Endothelial cell of hepatic sinusoid (primary cell): ENCODE results near the gene C2orf76.

Experiments
- in situ Hi-C: cut with HindIII; loops from 2 replicates; pipeline ENCODE4 v1.10.0; 2017; ENCODE audit warnings: low sequenced_read_pairs

C2orf76 gene

DNA sequence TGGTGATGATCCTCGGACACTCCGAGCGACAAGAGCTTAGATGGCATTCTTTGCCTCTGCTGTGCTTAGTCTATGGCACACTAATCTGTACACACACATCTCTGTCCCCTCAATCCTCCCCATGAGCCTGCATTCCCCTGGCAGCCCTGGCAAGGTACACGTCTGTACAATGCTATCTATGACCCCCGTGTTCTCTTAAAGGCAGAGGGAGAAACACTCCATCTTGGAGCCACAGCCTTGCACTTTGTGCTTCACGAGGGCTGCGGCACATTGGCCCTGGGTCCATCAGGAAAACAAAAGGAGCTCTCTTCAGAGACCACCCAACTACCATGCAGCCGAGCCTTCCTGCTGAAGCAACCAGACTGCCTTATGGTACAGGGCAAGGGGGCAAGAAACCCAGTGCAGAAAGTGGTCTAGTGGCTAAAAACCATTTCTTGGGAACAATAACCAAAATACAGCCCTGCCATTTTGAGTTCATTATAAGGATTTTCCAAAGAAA, 100.5 kb downstream of the C2orf76 start:
- in situ Hi-C loops: no loop called here

DNA sequence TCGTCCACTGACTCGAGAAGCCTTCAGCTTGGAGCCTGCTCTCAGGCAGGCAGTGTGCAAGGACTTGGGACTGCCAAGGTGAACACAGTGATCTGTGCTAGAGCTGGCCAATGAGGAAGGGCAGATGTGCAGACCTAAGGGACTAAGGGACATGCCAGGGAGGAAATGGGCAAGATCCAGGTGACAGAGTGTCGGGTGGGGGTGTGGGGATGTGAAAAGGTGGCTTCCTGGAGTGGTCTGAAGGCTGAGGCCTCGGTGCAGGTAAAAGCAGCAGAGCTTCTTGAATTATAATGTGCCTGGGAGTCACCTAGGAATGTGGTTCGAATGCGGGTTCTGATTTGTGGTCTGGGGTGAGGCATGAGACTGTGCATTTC, 101.0 kb downstream of the C2orf76 start:
- in situ Hi-C loops: no loop called here

DNA sequence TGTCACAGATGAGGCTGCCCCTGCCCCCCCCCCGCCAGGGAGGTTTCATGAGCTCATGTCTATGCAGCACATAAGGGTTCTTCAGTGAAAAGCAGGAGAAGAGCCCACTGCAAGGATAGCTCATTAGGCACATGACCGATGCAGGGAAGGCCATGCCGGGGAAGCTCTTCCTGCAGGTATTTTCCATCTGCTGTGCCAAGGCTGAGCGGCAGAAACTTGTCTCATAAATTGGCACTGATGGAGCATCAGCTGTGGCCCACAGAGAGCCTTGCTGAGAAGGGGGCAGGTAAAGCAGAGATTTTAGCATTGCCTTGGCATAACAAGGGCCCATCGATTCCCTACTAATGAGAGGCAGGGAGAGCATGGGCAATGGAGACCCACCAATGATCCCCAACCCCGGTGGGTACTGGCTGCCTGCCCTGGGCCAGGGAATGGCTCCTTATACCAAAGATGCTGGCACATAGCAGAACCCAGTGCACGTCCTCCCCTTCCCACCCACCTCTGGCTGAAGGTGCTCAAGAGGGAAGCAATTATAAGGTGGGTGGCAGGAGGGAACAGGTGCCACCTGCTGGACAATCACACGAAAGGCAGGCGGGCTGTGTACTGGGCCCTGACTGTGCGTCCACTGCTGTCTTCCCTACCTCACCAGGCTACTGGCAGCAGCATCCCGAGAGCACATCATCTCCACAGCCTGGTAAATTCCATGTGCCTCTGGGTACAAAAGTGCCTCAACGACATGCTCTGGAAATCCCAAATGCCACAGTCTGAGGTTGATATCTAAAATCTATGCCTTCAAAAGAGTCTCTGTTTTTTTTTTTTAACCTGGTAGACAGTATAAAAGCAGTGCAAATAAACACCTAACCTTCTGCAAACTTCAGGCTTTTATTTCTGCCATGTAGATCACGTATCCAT, 101.6 kb downstream of the C2orf76 start:
- in situ Hi-C loops: no loop called here

DNA sequence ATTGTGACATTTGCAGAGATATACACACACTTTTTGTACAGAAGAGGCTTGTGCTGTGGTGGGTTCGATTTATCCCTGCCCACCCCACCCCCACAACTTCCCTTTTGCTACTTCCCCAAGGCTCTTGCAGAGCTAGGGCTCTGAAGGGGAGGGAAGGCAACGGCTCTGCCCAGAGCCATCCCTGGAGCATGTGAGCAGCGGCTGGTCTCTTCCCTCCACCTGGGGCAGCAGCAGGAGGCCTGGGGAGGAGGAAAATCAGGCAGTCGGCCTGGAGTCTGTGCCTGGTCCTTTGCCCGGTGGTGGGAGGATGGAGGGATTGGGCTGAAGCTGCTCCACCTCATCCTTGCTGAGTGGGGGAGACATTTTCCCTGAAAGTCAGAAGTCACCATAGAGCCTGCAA, 103.0 kb downstream of the C2orf76 start:
- in situ Hi-C loops: no loop called here

DNA sequence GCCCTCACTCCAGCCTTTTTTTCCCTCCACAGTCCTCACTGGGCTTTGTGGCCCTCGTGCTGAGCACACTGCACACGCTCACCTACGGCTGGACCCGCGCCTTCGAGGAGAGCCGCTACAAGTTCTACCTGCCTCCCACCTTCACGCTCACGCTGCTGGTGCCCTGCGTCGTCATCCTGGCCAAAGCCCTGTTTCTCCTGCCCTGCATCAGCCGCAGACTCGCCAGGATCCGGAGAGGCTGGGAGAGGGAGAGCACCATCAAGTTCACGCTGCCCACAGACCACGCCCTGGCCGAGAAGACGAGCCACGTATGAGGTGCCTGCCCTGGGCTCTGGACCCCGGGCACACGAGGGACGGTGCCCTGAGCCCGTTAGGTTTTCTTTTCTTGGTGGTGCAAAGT, 103.6 kb downstream of the C2orf76 start:
- in situ Hi-C loops: no loop called here

DNA sequence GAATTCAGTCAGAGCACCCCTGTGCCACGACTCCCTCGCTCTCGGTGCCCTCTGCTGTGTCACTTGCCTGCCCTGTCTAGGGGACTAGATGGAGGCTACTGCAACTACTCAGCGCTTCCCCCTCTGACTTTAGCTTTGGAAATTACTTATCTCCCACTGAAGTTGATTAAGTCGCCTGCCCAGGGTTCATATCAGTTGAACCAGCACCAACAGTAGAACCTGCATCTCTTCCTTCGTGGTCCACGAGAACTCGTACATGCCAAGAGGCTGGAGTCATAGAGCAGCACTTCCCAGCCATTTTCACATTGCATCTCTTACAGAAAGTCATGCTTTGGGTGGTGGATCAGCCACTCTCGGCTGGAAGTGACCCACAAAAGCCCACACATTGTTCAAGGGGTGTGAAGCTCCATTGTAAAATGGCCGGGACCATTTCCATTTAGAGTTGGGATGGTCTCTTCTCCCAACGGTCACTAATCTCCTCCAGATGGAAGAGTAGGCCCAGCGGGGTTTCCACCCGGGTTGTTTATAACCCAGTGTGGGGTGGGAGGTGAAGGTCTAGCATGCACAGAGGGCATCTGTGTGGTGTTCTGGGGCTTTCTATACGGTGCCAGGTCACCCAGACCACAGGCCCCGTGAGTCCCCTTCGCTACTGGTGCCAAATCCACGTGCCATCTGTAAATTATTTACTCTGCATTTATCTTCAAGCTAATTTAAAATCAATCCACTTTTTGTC, 105.0 kb downstream of the C2orf76 start:
- in situ Hi-C loops: no loop called here

DNA sequence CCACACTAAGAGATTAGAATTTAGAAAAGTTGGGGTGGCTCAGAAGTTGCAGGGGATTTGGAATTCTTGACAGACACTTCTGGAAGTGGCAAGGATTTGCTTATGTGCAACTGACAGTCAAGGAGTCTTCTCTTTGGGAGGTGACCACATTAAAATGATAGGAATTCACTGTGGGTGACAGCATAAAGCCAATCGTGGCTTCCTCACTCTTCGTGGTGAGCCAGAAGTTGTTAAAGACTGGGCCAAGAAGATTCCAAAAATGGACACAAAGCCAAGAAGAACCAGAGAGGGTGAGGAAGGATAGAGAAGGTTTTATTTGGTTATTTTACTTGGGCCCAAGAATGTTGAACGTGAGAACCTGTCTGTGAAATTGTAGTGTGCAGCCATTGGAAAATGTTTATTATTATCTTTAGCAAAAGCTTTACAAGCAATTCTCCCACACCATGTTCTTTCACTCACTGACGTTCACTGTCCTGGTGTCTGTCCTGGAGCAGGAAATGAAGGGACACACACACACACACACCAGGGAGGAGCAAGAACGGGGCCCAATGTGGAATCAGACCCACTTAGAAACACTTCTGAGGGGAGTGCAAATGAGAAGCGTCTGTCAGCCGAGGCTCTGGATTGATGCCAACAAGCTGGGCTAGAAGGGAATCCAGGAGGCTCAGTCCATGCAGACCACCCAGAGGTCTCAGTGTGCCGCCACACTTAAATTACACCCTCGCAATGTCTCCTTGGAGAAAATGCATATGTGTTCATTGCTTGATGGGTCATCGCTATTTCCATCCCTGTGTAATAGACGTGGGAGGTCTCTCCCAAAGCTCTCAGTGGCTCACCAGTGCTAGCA, 105.8 kb downstream of the C2orf76 start:
- in situ Hi-C loops: no loop called here

DNA sequence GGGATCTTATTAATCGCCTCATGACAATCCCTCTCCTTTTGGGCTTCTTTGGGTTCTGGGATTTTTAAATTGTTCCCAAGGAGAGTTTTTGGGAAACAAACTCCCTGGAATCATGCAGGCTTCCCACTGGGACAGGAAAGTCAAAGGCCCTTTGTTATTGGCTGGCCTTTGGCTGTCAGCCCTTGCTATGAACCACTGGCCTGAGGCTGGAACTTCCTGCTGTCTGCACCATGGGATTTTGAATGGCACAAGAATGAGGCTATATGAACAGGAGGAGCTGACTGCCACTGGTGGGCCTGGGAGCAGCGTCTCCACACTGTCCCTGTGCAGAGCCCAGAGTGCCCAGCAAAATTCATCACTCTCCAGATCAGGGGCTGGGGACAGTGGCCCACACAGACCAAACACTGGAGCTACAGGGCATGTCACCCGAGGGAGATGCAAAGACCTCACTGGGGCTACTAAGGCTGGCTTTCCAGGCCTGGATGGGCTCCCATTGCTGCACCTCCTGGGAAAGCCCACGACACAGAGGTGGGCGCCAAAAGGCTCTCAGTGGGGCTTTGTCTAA, 107.3 kb downstream of the C2orf76 start:
- in situ Hi-C loops: loop anchor here (5.0 kb wide), 1 partner anchor 92 kb away; no protein-coding TSS in a partner anchor

DNA sequence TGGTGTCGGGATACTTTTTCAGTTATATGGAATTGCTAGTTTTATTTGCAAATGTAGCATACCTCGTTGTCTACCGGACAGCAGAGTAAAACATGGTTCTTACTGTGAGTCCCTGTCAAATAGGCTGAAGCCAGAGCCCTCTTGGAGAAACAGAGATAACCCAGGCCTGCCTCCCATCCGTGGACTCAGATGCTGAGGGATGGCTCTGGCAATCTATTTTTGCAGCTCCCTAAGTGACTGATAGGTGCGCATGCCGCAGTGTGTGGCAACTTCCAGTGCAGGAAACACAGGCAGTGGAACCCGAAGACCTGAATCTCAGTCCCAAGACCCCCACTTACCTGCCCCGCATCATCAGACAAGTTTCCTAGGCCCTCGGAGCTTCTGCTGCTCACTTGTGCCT, 109.4 kb downstream of the C2orf76 start:
- in situ Hi-C loops: loop anchor here (5.0 kb wide), 1 partner anchor 90 kb away; no protein-coding TSS in a partner anchor

DNA sequence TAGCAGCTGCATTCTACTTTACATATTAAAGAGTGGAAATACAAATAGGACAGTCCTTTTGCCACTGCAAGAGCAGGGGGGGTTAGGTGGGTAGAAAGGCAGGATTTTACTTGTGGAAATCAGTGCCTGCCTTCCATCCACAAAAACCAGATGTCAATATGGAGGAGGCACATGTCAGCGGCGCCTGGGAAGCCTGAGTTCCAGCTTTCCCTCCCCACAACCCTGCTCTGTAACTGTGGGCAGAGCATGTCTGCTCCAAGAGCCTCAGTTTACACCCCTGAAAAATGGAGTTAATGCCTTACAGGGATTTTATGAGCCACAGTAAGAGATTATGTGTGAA, 110.1 kb downstream of the C2orf76 start:
- in situ Hi-C loops: loop anchor here (5.0 kb wide), 1 partner anchor 89 kb away; no protein-coding TSS in a partner anchor

DNA sequence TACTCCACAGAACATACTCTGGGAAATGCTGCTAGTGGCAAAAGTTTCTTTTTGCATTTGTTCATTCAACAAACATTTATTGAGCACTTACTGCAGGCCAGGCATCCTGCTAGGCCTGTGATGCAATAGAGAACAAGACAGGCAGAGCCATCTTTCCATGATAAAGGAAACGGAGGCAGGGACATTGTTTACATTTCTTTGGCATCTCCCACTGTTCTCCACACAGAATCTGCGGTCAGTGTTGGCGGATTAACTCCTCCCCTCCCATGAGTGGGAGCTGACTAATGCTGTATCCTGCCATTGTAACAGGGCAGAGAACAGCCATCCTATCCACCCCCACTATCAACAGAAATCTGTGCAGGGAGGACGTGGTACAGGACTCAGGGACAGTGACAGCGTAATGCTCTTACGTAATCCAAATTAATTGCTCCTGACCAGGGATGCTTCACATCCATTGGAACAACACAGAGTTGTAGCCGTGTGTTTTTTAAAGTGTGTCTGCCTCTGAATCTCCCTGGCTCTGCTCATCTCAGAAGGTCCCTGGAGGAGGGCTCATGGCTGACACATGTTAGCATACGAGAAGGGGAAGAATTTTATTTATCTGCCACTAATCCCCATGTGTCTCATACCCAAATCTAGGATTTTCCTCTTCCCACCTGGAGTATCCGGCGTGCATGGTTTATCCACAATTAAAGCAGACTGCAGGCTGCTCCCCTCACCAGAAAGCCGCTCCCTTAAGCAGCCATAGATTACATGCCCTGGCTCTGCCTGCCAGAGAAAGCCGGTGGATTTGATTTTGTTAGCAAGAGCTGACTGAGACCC, 110.7 kb downstream of the C2orf76 start:
- in situ Hi-C loops: loop anchor here (5.0 kb wide), 1 partner anchor 89 kb away; no protein-coding TSS in a partner anchor

DNA sequence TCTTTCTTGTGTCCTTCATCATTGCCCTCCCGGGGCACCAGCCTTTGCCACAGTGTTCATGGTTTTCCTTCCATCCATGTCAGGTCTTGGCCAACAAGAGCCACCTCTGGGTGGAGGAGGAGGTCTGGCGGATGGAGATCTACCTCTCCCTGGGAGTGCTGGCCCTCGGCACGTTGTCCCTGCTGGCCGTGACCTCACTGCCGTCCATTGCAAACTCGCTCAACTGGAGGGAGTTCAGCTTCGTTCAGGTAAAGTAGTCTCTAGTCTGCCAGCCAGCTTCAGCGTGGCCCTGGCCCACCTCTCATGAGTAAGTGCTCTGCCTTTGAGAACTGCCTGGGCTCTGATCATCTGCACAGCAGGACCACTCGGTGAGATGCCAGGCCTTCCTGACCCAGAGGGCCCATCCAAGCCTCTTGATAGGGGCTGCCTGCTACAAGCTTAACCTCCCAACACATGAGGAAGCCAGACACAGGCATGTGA, 112.0 kb downstream of the C2orf76 start:
- in situ Hi-C loops: loop anchor here (5.0 kb wide), 1 partner anchor 87 kb away; no protein-coding TSS in a partner anchor

DNA sequence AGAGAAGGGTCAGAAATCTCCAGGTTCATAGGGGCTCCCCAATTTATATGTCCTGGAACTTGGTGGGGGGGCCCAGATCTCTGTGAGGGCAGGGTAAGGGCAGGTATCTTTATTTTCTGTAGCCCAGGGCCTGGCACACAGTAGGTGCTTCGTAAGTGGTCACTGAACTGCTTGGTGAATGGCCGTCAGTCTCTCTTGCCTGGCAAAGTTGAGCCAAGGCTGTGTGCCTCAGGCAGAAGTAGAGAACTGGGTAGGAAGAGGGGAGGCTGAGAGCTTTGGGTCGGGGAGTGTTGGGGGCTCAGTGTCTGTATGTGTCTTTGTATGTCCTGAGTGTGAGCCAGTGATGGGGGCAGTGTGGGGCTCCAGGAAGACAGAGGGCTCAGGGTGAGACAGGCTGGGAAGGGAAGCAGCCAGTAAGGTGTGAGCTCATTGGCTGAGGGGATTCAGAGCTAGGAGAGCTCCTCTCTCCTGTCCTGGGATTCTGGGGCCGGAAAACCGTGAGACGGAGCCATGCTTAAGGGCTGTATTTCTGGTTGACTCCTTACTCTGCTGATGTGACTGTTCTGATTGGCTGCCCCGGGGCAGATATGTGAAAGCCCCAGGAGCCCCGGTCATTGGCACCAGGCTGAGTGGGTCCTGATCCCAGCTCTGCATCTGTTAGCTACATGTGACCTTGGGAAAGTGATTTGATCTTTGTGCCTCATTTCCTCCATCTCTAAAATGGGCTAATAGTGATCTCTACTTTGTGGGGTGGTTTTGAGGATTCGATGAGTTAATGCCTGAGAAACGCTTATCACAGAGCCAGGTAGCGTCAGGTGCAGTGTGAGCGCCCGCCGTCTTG, 112.7 kb downstream of the C2orf76 start:
- in situ Hi-C loops: no loop called here

DNA sequence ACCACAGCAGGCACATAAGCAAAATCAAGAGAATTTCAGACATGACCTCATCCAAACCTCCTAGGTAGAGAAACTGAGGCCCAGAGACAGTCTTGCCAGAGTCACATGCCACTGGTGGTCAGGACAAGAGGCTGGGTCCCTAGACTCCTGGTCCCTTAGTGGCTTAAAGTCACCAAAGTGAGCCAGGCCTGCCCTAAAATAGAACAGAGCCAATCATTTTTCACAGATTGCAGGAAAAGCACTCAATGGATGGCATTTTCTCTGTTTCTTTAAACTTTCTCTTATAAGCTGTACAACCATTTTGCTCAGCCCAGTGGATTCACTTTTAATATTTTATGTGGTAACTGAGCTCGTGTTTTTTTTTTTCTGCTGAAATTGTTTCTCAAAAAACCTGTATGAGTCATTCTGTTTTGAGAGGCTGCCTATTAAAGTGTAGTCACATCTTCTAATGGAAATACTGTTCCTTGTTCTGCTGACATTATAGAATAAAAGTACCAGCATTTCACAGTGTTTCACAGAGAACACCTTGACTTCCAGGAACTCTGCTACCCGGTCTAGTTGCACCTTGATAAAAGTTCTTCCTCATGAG, 113.4 kb downstream of the C2orf76 start:
- in situ Hi-C loops: no loop called here
